GM18873 (cell line): ENCODE data around the gene PON1.

ENCODE experiments used
- ATAC-seq: cut with Tn5 transposase; IDR thresholded peaks from one replicate; pipeline ENCODE4 v1.9.1; 2021; ENCODE audit warnings: mild to moderate bottlenecking, moderate library complexity, moderate number of reproducible peaks; ENCODE audit not compliant: unreplicated experiment, low FRiP score

The PON1 gene

DNA sequence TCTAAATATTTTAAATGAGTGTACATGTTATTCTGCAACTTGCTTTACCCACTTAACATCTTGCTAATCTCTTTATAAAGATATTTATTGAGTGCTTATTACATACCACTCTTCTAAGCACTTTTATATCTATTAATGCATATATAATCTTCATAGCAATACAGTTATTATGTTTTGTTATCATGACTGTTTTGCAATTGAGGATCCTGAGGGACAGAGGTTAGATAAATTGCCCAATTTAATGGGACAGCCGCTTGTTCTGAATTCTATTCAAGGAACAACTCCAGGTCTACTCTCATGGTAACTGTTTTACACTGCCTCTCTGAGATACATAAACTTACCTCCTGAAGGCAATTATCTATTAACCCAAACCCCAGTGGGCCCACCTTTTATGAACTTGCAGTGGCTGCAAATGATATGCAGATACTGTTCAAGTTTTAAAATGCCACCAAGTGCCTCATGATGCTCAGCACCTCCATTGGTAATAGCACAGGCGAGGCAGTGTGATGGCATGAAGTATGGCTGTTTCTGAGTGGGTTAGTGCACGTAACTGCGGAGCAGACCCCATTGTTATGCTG is 60.5 kb downstream of the PON1 start:
- no peak for ATAC-seq

DNA sequence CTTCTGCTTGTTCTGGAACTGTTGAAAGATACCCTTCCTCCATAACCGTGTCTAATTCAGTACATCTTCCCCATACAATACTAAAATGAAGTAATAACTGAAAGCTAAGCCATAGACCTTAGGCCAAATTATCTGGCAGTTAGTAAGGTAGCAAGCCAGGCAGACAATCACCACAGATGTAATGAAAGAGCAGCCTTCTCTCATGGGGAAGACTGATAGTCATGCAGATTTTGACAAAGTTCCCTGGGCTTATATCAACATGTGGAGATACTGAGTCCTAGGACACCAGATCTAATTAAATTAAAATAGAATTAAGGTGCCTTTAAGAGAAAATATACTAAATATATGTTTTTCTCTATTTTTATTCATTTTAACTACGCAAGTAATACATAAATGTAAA is 61.5 kb downstream of the PON1 start:
- no peak for ATAC-seq

DNA sequence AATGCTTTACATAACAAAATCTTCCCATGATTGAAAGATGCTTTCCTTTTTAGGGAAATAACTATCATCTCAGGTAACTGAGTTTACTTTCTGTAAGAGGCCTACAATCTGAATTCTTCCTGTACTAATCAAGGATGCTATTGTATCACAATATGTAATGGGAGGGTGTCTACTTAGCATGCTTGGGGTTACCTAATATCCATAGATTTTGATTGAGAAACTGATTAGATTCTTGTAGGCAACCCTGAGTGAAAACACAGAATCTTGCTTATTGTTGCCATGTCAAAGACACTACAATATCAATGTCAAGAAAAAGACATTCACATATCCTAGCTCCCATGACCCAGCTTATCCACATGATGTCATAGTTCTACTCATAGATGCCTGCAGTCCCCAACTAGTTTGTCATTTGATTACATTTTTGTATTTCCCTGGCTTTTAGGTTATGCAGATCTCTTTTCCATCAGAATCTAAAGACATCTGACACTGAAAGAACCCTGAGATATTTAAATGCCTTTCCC is 62.4 kb downstream of the PON1 start:
- no peak for ATAC-seq

DNA sequence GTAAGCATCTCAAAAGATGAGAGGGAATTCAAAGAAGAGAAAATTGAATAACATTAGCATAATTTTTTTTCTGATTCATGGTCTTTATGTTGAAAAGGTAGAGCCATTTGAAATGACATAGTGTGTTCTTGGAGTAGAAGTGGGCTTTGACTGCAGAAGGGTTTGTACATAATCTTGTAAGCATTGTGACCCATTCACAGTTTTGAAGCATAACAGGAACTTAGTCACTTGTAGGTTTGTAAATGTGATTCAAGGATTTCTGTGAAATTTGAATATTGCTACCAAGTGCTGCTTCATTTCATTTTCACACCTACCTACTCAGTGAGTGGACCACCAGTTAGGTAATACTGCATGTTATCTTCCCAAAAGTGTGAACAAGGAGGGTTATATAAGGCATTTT is 68.6 kb downstream of the PON1 start:
- no peak for ATAC-seq

DNA sequence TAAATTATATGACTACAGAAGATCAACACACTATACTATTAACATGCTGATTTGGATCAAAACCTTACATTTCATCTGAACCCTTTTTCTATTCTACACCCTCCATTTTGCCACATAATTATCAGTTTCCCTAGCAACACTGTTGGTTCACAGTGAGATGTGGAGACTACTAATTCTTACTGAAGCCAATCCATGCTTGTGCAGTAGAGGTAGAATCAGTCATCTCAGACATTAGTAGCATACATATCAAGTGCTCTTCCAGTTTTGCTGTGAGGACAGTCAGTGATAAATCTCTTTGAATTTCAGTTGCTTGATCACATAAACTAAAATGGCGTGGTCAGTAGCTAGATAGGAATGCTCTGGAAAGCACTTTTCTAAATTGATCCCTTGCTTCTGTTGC is 70.3 kb downstream of the PON1 start:
- no peak for ATAC-seq

DNA sequence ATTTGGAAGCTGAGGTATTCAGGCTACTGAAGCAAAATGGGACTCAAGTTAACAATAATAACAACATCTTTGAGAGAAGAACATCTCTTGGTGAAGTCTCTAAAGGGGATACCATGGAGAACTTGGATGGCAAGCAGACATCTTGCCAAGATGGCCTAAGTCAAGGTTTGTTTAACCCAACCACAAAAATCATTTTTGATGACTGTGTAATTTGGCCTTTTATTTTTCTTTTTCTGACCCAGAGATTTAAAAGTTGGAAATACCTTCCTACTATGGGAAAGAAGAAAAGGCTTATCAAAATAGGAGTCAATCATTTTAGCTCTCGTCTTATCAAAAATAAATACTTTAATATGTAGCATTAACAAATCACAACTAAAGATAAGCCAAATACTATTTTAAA is 72.4 kb downstream of the PON1 start:
- no peak for ATAC-seq

DNA sequence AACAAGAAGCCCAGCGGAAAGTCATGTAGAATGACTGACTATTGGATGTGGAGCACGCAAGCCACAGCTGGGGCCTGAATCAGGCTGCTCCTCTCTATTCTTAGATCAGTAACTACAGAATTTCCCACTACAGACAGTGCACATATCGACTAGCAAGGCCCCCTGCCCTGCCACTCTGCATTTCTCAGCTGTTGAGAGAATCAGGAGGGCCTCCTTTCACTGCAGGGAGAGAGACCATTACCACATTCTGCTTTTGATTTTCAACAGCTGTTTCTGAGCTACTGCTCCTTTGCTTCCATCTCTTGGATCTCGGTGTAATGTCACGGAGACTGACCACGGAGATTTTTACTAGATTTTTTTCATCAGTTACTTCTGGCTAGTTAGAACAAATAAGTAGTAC is 73.8 kb downstream of the PON1 start:
- ATAC-seq, result no peak
